Measurements from ENCODE around the gene RHBG.

Gene RHBG

DNA sequence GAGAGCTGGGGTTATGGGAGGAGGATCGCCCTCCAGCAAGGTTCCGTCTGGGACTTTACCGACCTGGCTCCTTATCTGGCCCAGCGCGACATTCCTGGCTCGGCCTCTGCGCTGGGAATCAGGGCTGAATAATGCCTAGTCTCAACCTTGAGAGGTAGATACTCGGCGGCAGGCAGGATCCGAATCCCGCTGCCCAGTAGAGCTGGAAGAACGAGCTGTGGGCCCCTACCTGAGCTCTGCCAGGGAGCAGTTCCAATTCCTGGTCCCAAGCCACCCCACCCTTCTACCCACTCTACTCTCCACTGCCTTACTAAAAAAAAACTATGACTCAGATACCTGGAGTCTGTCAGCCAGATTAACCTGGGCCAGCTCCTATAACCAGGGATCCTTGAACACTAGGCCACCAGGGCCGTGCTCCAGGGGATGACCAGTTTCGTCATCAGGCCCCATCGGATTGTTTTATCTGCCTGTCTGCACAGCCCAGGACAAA lies 53.6 kb downstream of the RHBG start:
- no peak for DNase-seq (ENCODE audit: extremely low read depth in 1 of 2, low read depth in 1 of 2)

DNA sequence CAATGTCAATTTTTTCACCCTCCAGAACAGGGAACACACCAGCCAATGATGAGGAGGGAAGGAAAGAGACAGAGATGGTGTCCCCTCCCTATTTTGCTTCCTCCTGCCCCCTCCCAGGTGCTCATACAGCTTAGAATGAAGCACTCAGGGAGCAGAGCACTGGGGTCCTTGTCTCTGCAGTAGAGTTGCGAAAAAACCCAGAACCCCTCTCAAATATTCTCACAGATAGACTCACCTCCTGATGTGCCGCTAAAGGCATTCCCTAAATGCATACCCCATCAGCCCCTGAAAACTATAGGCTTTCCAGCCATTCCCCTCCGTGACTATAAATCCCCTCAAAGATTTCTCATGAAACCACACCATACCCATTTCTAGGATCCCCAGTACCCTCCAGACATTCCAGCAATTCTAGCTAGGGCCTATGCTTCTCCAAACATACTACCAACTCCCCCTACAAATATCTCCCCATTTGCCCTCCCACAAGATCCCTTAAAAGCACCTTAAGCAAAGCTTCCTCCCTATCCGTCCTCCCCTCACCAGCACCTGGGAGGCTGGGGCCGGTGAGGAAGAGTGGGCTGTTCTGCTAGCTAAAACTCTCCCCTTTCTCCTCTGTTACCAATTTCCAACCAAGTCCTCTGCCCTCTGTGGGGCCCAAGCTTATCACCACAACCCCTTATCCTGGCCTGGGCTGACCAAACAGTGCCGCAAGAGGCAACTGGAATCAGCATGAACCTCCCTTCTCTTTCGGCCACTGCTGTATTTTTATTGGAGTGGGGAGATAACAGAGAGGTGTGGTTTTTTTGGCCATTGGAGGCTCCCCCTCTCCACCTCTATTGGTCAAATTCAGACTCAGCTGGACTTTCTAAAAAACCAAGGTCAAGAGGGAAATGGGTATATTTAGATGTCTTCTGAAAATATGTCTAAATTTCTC lies 54.7 kb downstream of the RHBG start:
- DNase-seq (ENCODE audit: extremely low read depth in 1 of 2, low read depth in 1 of 2) = no peak

DNA sequence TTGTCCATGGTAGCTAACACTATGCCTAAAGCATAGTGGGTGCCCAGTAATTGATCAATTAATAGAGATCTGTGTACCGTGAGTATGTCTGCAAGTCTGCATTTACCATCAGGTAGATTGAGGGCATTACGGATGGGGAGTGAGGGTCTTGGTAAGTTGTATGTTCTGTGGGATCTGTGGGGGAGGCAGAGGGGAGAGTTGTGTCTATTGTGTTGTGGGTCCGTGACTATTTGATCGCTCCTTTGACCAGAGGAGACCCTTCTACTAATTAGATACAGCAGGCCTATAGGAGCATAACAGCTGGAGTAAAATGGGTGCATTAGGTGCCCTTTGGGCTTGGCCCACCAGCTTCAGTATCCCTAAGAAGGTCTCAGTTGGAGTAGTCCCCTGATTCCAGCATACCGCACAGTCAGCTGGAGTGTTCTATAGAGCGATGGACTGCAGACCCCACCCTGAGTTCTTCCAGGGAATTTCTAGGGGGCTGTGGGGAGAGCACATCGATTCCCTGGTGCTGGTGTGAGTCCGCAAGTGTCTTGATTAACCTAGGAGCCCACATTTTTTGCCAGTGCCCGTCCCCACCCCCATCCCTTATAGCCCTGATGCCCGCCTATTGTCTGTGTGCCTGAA lies 55.9 kb downstream of the RHBG start:
- no peak for DNase-seq (ENCODE audit: extremely low read depth in 1 of 2, low read depth in 1 of 2)

DNA sequence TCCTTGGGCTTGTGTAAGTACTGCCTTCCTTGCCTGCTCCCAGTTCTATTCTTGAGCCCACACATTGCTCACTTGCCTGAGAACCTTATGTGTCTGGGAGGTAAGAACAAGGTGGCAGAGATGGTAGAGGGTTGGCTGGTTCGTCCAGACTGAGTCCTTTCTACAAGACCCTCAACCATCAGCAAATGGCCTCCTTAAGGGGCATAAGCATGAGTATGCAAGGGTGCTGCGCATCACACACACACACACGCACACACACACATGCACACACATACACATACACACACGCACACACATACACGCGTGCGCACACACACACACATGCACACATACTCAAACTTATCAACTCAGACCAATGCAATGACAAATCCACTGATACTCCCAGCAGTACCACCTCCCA lies 56.9 kb downstream of the RHBG start:
- no peak for DNase-seq (ENCODE audit: extremely low read depth in 1 of 2, low read depth in 1 of 2)

DNA sequence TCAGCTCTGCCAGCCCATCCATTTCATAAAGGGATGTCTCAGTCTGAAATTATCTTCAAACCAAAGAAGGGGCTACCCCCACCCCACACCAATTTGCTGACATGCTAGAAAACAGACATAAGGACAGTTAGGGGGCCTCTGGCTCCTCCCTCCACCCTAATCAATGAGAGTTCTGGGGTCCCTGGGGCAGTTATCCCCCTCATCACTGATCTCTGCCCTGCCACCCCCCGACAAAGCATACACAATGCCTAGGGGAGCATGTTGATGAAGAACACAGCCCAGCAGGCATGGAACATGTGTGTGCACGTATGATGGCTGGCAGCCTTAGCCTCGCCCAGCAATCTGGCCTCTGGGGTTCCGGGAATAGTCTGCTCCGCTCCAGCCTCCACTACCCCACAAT lies 58.9 kb downstream of the RHBG start:
- no peak for DNase-seq (ENCODE audit: extremely low read depth in 1 of 2, low read depth in 1 of 2)

DNA sequence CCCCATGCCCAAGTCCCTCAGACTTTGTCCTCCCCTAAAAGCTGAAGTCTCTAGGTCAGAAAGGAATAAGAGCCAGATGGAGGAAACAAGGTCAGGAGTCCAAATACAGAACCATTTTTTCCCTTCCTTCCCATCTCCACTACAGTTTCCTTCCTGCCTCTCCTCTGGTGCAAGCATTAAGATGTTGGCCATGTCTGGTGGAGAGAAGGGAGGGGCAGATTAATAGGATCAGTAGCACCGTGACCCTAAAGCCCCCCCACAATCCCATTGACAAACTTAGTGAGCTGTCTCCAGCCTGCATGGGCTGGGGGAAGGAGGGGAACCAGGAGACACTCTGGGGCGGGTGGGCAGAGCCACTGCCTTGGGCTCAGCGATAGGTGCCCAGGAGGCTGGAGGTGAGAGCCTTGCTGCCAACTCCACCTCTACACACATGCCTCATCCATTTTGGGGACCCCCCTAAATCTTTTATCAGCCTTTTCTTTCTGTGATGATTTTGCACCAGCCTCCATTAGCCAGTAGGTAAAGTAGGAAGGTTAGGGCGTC lies 59.8 kb downstream of the RHBG start:
- no peak for DNase-seq (ENCODE audit: extremely low read depth in 1 of 2, low read depth in 1 of 2)

DNA sequence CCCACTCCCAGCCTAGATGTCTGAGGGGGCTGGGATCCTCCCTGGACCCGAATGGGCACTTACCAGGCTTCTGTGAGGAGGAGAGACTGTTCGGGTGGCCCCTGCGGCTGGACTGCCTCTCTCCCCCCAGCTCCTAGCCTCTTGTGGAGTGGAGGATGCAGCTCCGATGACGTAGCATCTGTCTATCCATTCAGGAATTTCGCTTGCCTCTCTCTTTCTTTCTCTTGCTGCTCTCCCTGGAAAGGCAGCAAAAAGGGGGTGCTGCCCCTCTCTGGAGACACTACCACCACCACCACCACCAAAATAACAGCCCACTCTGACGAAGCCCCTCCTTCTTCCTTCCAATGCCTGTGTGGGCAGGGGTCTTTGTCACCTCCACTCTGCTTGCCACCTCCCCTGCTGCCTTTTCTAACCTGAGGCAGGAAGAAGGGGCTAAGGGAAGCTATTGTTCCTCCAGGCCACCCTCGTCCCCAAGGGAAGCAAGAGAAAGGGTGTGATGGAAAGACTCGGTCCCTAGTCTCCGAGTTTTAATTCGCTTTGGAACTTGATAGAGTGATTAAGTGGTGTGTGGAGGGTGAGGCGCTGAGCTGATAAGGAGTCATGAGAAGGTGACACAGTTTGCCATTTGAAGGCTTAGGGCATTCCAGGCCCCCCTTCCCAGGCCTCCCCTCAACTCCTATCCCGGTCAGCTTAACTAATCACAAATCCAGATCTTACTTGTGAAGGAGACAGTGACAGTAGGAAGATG lies 60.5 kb downstream of the RHBG start:
- DNase-seq (ENCODE audit: extremely low read depth in 1 of 2, low read depth in 1 of 2) = no peak

DNA sequence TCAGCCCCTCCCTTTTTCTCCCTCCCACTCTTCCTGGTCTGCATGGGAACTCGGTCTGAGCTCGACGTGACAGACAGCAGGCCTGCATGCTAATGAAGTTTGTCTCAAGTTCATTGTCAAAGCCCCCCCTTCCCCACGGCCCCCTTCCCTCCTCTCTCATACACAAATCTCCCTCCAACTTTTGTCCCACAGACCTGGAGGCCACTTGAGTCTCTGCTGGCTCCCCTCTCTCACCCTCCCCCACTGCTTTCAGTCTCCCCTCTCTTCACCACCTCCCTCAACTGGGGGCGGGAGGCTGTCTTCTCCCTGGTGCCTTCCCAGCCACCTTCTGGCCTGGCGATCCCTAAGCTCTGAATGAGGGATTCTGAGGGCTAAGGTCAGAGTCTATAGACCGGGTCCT lies 61.3 kb downstream of the RHBG start:
- no peak for DNase-seq (ENCODE audit: extremely low read depth in 1 of 2, low read depth in 1 of 2)

DNA sequence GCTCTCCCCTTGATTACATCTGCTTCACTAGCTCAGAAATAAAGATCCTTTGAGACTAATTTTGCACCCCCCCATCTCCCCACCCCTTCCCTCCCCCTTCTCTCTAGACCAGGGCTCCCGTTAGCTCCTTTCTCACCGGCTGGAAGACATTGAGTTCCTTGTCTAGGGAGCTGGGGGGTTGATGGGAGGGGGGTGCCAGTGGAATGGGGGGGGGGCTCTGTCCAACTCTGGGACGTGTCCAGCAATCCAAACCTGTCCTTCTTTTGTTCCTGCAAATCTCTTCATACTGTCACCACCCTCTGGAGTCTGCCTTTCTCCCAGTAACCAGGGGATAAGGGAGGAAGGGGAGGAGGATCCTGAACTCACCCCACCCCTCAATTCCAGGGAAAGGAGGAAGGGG lies 61.9 kb downstream of the RHBG start:
- no peak for DNase-seq (ENCODE audit: extremely low read depth in 1 of 2, low read depth in 1 of 2)

DNA sequence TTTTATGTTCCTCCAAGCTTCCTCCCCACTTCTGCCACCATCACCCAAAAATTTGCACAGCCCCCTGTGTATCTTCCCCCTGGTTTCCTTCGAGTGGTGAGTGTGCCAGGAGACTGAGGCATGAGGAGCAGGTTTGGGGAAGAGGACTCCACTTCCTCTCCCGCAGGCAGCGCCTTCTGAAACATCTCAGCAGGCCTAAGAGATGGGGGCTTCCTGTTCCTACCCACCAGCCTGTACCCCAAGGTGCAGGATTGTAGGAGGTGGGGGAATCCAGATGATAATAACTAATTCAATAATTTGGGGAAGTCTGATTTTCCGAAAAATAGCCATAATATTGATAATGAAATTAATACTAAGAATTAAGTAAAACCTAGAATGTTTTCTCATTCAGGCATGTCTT lies 62.4 kb downstream of the RHBG start:
- DNase-seq (ENCODE audit: extremely low read depth in 1 of 2, low read depth in 1 of 2) = no peak

DNA sequence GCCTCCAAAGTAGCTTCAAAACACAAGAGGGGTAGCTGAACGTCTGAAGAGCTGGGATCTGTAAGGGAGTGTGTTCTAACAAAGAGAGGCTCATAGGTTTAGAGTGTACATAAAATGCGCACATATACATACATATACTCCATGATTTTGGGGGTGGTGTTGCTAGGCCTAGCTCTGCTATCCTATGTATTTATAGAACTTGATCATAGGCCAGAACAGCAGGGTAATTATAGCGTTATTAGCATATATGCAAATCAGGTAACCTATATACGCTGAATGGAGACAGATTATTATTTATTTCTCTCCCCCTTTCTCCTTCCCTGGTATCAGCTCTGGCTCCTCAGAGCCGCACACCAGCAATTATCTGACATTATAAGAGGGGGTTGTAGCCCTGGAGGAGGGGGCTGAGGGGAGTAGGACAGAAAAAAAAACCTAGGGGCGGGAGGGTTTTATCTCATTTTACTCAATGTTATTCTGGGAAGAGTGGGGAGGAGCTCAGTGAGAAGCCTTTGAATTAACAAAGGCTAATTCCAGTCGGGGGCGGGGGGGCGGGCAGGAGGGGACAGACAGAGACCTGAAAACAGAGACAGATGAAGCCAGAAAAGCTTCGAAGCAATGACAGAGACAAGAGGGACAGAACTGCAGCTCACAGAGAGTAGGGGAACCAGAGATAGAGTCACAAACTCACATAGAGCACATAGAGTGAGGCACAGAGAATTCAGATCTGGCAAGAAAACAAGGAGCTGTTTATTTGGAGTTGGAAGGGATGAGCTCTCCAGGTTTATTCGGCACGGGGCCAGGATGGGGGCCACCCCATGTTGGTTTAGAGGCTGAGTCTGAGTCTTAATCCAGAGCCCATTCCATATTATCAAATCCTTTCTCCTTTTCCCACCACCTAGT lies 63.0 kb downstream of the RHBG start:
- DNase-seq (ENCODE audit: extremely low read depth in 1 of 2, low read depth in 1 of 2) = no peak

DNA sequence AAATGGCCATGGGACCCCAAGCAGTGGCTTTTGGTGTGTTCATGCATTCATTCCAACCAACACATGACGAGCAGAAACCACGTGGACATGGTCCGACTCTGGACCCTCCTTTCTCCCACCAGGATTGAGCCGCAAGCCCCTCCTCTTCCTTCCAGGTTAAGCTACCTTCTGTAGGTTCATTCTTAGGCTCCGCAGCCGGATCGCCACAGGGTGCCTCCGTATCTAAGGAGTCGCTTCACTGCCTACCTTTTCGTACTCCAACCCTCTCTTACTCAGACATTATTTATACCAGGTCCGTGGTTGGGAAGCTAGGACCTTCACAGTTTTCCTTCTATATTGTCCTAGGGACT lies 63.6 kb downstream of the RHBG start:
- no peak for DNase-seq (ENCODE audit: extremely low read depth in 1 of 2, low read depth in 1 of 2)

DNA sequence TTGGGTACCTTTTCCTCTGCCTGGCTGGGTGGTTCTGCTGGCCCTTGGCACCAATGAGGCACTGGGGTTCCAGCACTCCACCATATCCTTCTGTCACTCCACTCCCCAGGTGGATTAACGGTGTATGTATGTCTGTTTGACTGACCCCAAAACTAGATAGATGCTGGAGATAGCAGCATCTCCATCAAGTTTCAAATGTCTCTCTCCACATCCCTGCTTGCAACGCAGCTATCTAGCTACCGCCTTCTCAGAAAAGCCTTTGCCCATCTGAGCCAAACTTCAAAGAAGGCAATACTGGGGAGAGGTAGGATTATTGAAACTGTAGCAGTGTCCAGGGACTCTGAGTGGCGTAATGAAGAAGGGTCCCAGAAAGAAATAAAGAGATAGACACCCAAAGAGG lies 64.0 kb downstream of the RHBG start:
- no peak for DNase-seq (ENCODE audit: extremely low read depth in 1 of 2, low read depth in 1 of 2)

DNA sequence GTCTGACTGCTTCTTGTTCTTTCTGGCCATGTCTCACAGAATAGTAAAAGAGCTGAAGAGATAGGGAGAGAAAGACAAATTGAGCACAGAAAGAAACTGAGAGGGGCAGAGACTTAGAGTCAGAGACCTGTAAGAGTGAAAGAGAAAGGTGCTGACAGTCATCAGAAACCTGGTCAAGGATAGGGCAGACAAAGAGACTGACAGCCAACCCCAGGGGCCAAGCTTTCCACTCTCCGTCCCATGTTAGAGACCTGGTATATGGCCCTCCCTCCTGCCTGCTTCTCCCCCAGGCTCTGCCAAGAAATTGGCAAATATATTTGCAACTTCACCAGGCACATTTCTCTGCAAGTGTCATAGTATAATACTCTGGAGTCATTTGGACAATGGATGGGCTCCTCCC lies 64.6 kb downstream of the RHBG start:
- no peak for DNase-seq (ENCODE audit: extremely low read depth in 1 of 2, low read depth in 1 of 2)

All from stimulated activated CD8-positive, alpha-beta memory T cell treated with anti-CD3 and anti-CD28 coated beads, Interleukin-7, amount 100 ng/mL, for 48 hours (primary cell).